HG02759 (cell line): ENCODE results near the gene GRM8.

Source experiments
- ATAC-seq: cut with Tn5 transposase; IDR thresholded peaks from one replicate; pipeline ENCODE4 v1.9.1; 2021; ENCODE audit warnings: mild to moderate bottlenecking, moderate library complexity; ENCODE audit not compliant: unreplicated experiment

Gene GRM8

GRCh38 chr7:126398285-126398684 lies 854.5 kb downstream of the GRM8 start:
- ATAC-seq: no peak

DNA sequence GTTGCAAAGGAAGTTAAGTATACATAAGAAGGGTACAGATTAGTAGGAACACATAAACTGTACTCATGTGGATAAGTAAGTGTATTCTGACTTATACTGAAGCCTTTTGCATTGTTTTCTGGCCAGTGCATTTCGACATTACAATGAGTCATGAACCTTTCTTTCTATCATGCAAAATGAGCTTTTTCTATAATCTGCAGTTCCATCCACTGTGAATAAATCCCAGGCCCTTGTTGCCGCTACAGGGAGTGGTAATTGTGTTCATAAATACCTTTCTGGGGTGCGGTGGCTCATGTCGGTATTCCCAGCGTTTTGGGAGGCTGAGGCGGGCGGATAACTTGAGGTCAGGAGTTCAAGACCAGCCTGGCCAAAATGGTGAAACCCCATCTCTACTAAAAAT lies 858.3 kb downstream of the GRM8 start:
- no peak for ATAC-seq
